DND-41 (cell line): Measurements from ENCODE around the gene VCPKMT.

ENCODE experiments used
- ATAC-seq: fragments of 200-7000 bp; cut with Tn5 transposase; 3 replicates; pipeline ENCODE4 v1.9.1; 2021; ENCODE audit warnings: low read depth; ENCODE audit not compliant: insufficient read depth
- DNase-seq: peaks from one replicate; pipeline ENCODE4 v3.0.0-alpha.2; 2020
- H2AFZ ChIP-seq: 2 replicates; pipeline ENCODE4 v1.6.0; 2012; ENCODE audit warnings: low read depth, low read length
- H3K27ac ChIP-seq: 2 replicates; pipeline ENCODE4 v1.5.1; 2012; ENCODE audit warnings: low read length, inconsistent platforms
- H3K27me3 ChIP-seq: fragments of 200-600 bp; sonication (generic); 2 replicates; pipeline ENCODE4 v1.6.0; 2012; ENCODE audit warnings: low read length, mild to moderate bottlenecking, inconsistent platforms; ENCODE audit not compliant: insufficient read depth, poor library complexity
- H3K36me3 ChIP-seq: 2 replicates; pipeline ENCODE4 v1.5.1; 2012; ENCODE audit warnings: low read length, inconsistent platforms; ENCODE audit not compliant: insufficient read depth
- H3K4me1 ChIP-seq: 2 replicates; pipeline ENCODE4 v1.5.1; 2012; ENCODE audit warnings: mild to moderate bottlenecking, low read length; ENCODE audit not compliant: insufficient read depth
- H3K4me2 ChIP-seq: 2 replicates; pipeline ENCODE4 v1.6.0; 2012; ENCODE audit warnings: mild to moderate bottlenecking, moderate library complexity, low read length, inconsistent platforms; ENCODE audit not compliant: insufficient read depth
- H3K4me3 ChIP-seq, 2 experiments: fragments of 200-600 bp in 1 of 2; shearing (Covaris generic) in 1 of 2; 2 replicates each; pipeline ENCODE4 v1.5.1; 2012 to 2016; ENCODE audit warnings: inconsistent platforms in 2 of 2, low read length in 2 of 2, mild to moderate bottlenecking in 2 of 2, low read depth in 1 of 2, moderate library complexity in 1 of 2
- H3K79me2 ChIP-seq: 2 replicates; pipeline ENCODE4 v1.6.0; 2012; ENCODE audit warnings: low read length, inconsistent platforms; ENCODE audit not compliant: insufficient read depth
- H3K9ac ChIP-seq: 2 replicates; pipeline ENCODE4 v1.6.0; 2012; ENCODE audit warnings: low read depth, mild to moderate bottlenecking, inconsistent platforms, low read length, moderate library complexity
- H3K9me3 ChIP-seq: 2 replicates; pipeline ENCODE4 v1.5.1; 2012; ENCODE audit warnings: low read length, moderate library complexity, mild to moderate bottlenecking, inconsistent platforms; ENCODE audit not compliant: insufficient read depth, severe bottlenecking
- H4K20me1 ChIP-seq: 2 replicates; pipeline ENCODE4 v1.6.0; 2012; ENCODE audit warnings: low read length; ENCODE audit not compliant: insufficient read depth
- EZH2 ChIP-seq: IDR thresholded peaks from 3 replicates; pipeline ENCODE4 v1.6.1; 2012; ENCODE audit warnings: borderline replicate concordance, low read depth, mild to moderate bottlenecking, moderate library complexity, low read length, inconsistent platforms; ENCODE audit not compliant: severe bottlenecking
- TF ChIP-seq, protein P1 (sequence below): IDR thresholded peaks from 2 replicates; pipeline ENCODE4 v1.5.1; 2012; ENCODE audit warnings: borderline replicate concordance, low read length, moderate library complexity, mild to moderate bottlenecking; ENCODE audit not compliant: poor library complexity, severe bottlenecking; ENCODE audit errors: extremely low read depth

Gene VCPKMT

DNA sequence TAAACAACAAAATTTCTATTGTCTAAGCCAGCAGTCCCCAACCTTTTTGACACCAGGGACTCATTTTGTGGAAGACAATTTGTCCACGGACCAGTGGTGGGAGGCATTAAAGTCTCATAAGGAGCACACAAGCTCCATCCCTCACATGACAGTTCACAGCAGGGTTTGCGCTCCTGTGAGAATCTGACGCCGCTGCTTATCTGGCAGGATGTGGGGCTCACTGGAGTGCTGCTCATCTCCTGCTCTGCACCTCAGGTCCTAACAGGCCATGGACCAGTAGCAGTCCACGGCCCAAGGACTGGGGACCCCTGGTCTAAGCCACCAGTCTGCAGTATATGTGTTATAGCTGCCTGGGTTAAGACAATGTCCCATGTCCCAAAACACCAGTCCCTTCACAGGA is 27.2 kb downstream of the VCPKMT start:
- H3K9ac ChIP-seq = no peak overlapping the region
- no peaks in the 10 kb centered on the region for H3K27me3 ChIP-seq
- no peaks in the 10 kb centered on the region for H3K79me2 ChIP-seq
- no peaks in the 10 kb centered on the region for H3K4me1 ChIP-seq
- no peak overlapping the region for H3K27ac ChIP-seq
- no peaks in the 10 kb centered on the region for H3K36me3 ChIP-seq
- no peak for ATAC-seq
- no peak for DNase-seq
- H3K9me3 ChIP-seq = no peaks in the 10 kb centered on the region
- no peak overlapping the region for H3K4me2 ChIP-seq
- TF ChIP-seq EZH2 = no peak
- TF ChIP-seq, protein P1, sequence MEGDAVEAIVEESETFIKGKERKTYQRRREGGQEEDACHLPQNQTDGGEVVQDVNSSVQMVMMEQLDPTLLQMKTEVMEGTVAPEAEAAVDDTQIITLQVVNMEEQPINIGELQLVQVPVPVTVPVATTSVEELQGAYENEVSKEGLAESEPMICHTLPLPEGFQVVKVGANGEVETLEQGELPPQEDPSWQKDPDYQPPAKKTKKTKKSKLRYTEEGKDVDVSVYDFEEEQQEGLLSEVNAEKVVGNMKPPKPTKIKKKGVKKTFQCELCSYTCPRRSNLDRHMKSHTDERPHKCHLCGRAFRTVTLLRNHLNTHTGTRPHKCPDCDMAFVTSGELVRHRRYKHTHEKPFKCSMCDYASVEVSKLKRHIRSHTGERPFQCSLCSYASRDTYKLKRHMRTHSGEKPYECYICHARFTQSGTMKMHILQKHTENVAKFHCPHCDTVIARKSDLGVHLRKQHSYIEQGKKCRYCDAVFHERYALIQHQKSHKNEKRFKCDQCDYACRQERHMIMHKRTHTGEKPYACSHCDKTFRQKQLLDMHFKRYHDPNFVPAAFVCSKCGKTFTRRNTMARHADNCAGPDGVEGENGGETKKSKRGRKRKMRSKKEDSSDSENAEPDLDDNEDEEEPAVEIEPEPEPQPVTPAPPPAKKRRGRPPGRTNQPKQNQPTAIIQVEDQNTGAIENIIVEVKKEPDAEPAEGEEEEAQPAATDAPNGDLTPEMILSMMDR = no peak
- no peak overlapping the region for H3K4me3 ChIP-seq
- no peak overlapping the region for H2AFZ ChIP-seq
- H4K20me1 ChIP-seq = no peaks in the 10 kb centered on the region

DNA sequence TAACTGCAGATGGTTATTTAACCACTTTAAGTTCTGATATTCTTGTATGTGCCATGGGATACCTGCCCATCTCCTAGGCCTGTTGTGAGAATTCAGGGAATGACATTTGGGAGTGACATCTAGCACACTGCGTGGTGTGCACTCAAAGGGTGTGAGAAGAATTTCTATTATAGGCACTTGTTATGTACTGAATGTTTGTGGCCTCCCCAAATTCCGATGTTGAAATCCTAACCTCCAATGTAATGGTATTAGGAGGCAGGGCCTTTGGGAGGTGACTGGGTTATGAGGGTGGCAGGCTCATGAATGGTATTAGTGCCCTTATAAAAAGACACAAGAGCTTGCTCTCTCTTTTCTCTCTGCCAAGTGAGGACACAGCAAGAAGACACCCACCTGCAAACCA is 27.6 kb downstream of the VCPKMT start:
- Histone ChIP-seq H3K9me3 (no peaks in the 10 kb centered on the region), H3K79me2 (no peaks in the 10 kb centered on the region), H3K4me2 (no peak overlapping the region), H4K20me1 (no peaks in the 10 kb centered on the region), H3K36me3 (no peaks in the 10 kb centered on the region), H3K9ac (no peak overlapping the region), H3K4me3 (no peak overlapping the region), H2AFZ (no peak overlapping the region), H3K4me1 (no peaks in the 10 kb centered on the region), H3K27me3 (no peaks in the 10 kb centered on the region), H3K27ac (no peak overlapping the region)
- ATAC-seq (no peak), DNase-seq (no peak)
- TF ChIP-seq EZH2 = no peak
- TF ChIP-seq, protein P1 = no peak

DNA sequence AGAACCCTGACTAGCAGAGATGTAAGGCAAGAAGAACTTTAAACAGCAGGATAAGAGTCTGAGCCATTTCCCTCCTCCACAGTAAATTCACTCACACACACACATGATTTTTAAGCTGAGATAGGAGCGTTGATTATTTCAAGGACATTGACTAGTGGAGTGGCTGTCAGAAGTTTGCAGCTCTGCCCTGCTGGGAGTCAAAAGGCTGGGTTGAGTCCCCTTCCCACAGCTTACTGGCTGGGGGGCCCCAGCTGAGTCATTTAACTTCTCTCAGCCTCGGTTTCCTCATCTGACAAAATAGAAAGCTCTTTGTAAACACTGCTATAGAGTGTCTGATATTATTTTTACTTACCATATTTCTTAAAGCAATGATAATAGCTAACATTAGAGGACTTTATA is 28.3 kb downstream of the VCPKMT start:
- Histone ChIP-seq H3K79me2 (no peaks in the 10 kb centered on the region), H2AFZ (no peak overlapping the region), H3K27ac (no peak overlapping the region), H3K27me3 (no peaks in the 10 kb centered on the region), H3K4me2 (no peak overlapping the region), H3K9ac (no peak overlapping the region), H3K36me3 (no peaks in the 10 kb centered on the region), H3K9me3 (no peaks in the 10 kb centered on the region), H3K4me3 (no peak overlapping the region), H4K20me1 (no peaks in the 10 kb centered on the region), H3K4me1 (no peaks in the 10 kb centered on the region)
- DNase-seq = no peak
- TF ChIP-seq, protein P1 = no peak
- no peak for TF ChIP-seq EZH2
- no peak for ATAC-seq
